GM19372 (cell line): ENCODE data around the gene CEPT1.

Experiments
- ATAC-seq: cut with Tn5 transposase; IDR thresholded peaks from one replicate; pipeline ENCODE4 v1.9.1; 2021; ENCODE audit warnings: mild to moderate bottlenecking, low read depth, moderate library complexity; ENCODE audit not compliant: unreplicated experiment

Gene CEPT1

GRCh38 chr1:111225091-111225490, 85.1 kb downstream of the CEPT1 start:
- ATAC-seq, result no peak

DNA sequence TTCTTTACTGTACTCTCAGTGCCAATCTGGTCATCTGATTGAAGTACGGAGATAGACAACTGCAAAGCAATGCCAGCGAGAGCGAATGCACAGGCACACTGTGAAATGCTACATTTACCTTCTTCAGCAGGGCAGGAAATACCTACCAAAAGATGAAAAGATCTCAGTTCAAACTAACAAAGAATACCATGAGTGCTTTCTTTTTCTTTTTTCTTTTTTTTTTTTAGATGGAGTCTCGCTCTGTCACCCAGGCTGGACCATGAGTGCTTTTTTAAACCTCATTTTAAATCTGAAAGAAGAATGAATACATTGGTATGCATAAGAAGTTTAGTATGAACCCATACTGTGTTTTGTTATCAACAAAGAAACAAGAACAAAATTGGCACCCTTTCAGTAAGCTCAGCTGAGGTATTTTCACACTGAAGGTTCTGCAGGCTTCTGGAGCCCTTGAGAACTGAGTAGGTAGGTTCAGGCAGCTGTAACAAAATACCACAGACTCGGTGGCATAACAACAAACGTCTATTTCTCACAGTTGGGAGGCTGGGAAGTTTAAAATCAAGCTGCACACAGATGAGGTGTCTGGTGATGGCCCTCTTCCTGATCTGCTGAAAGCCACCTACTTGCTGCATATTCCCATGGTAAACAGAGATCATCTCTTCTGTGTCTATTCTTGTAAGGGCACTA, 85.8 kb downstream of the CEPT1 start:
- ATAC-seq, result no peak

GRCh38 chr1:111227434-111227833, 87.4 kb downstream of the CEPT1 start, which contains the start of gene CHI3L2:
TSS of gene CHI3L2 (plus strand) at chr1:111227713. CDS start at chr1:111227730, 17 bp downstream.
- no peak for ATAC-seq

DNA sequence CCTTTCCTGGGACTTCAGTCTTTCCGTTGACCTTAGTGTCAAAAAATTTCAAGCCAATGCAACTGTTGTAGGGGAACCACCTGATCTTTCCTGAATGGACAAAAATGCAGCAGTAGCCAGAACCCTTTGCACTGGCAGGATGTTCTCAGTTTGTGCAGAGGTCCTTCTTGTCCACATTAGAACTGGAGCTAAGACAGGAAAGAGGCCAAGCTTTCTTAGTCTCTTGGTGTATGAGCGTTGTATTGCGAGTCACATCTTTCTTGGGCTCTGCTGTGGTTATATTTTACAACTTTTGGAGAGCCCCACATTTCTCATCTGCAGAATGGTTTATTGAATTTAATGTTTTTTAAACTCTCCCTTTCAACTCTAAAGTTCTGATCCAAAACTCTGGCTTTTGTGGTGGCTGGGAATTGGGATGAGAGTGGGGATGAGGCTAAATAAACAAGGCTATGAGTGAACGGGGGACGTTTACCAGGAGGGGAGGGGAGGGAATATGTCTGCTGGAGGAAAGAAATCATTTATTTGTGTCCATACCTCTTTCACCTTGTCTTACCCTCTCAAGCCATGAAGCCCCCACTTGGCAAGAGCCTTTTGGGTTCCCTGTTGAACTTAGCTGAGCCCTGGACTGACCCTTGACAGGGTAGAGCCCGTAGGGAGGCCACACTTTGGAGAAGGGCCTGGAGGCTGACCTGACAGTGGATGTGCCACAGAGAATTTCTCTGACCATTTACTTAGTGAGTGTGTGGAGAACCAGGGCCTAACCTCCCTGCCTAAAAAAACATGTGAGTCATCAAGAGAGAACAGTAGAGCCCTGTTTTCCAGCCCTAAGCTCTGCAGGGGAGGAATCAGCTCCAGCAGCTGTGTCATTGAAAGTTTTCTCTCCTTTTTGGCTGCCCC, 88.1 kb downstream of the CEPT1 start:
- ATAC-seq, result no peak

GRCh38 chr1:111228748-111229126, 88.7 kb downstream of the CEPT1 start:
- ATAC-seq, result no peak

- no peak for ATAC-seq
These were observed 92.1 kb downstream of the CEPT1 start for GRCh38 chr1:111232134-111232533.

- ATAC-seq, result no peak
These were observed 94.2 kb downstream of the CEPT1 start for GRCh38 chr1:111234258-111234657.
